ENCODE data around the gene CMC2.

The CMC2 gene

GRCh38 chr16:81005610-81006161, 999 bp downstream of the CMC2 start:
- Histone ChIP-seq H3K18ac (ENCODE audit: low read length) (no peak overlapping the region), H3K4me3 (ENCODE audit: low read length in 2 of 2) (peak overlapping the region; percentile 95 to 96), H3K14ac (ENCODE audit: low read length) (no peak overlapping the region), H2BK12ac (ENCODE audit: low read length) (no peak overlapping the region), H2AFZ (ENCODE audit: low read length) (peak overlapping the region; percentile 99), H2BK5ac (ENCODE audit: low read length) (no peak overlapping the region), H4K91ac (ENCODE audit: low read depth, low read length, poor library complexity) (no peak overlapping the region), H3K4me2 (ENCODE audit: insufficient read depth, low read length, poor library complexity, severe bottlenecking) (peak overlapping the region; percentile 59), H3K27ac (replicated peaks; ENCODE audit: low read length) (no peak overlapping the region), H3K9ac (ENCODE audit: low read depth, low read length, poor library complexity) (peak overlapping the region; percentile 13), H3K4me1 (ENCODE audit: control insufficient read depth in 2 of 2, insufficient read depth in 1 of 2, low read depth in 1 of 2, low read length in 2 of 2) (peaks cover 4 to 7% of the 10 kb centered on the region in 2 donors), H2BK15ac (ENCODE audit: low read length) (no peak overlapping the region), H3K27me3 (ENCODE audit: control insufficient read depth in 3 of 3, insufficient read depth in 3 of 3, low read depth in 1 of 3, low read length in 3 of 3) (no peaks in the 10 kb centered on the region), H3K23ac (ENCODE audit: low read depth, low read length, poor library complexity) (no peak overlapping the region), H3K79me1 (ENCODE audit: low read depth, low read length) (peaks cover 4% of the 10 kb centered on the region), H2AK5ac (ENCODE audit: low read depth, low read length) (no peak overlapping the region), H2BK120ac (ENCODE audit: low read depth, low read length) (no peak overlapping the region), H3K9me3 (replicated peaks in 1 of 2; ENCODE audit: control insufficient read depth in 2 of 2, insufficient read depth in 1 of 2, low read depth in 1 of 2, low read length in 2 of 2) (no peaks in the 10 kb centered on the region), H3K4ac (ENCODE audit: low read length) (no peak overlapping the region), H3K36me3 (replicated peaks in 1 of 2; ENCODE audit: control insufficient read depth in 2 of 2, insufficient read depth in 2 of 2, low read length in 2 of 2) (peaks cover 0 to 26% of the 10 kb centered on the region in 2 donors), H4K8ac (ENCODE audit: low read depth, low read length) (no peak overlapping the region)
- no peak for DNase-seq (ENCODE audit: low spot score)
- no CpG with 5 or more reads among the region's 18 CpGs for WGBS, 2 donors (ENCODE audit: extremely low coverage in 2 of 2, insufficient read length in 2 of 2, insufficient replicate concordance in 1 of 2)

- DNase-seq (ENCODE audit: low spot score), result peak; percentile 29
- no peak overlapping the region for H2BK15ac ChIP-seq (ENCODE audit: low read length)
- no peak overlapping the region for H3K9ac ChIP-seq (ENCODE audit: low read depth, low read length, poor library complexity)
- no peaks in the 10 kb centered on the region for H3K27me3 ChIP-seq (ENCODE audit: control insufficient read depth in 3 of 3, insufficient read depth in 3 of 3, low read depth in 1 of 3, low read length in 3 of 3)
- H2AFZ ChIP-seq (ENCODE audit: low read length), result no peak overlapping the region
- WGBS, 2 donors (ENCODE audit: extremely low coverage in 2 of 2, insufficient read length in 2 of 2, insufficient replicate concordance in 1 of 2), result no CpG with 5 or more reads among the region's 14 CpGs
- peaks cover 0 to 20% of the 10 kb centered on the region in 2 donors for H3K36me3 ChIP-seq (replicated peaks in 1 of 2; ENCODE audit: control insufficient read depth in 2 of 2, insufficient read depth in 2 of 2, low read length in 2 of 2)
- H3K27ac ChIP-seq (replicated peaks; ENCODE audit: low read length), result no peak overlapping the region
- no peak overlapping the region for H3K4ac ChIP-seq (ENCODE audit: low read length)
- H3K4me2 ChIP-seq (ENCODE audit: insufficient read depth, low read length, poor library complexity, severe bottlenecking), result peak overlapping the region; percentile 26
- no peak overlapping the region for H2BK5ac ChIP-seq (ENCODE audit: low read length)
- peaks cover 4 to 7% of the 10 kb centered on the region in 2 donors for H3K4me1 ChIP-seq (ENCODE audit: control insufficient read depth in 2 of 2, insufficient read depth in 1 of 2, low read depth in 1 of 2, low read length in 2 of 2)
- H3K9me3 ChIP-seq (replicated peaks in 1 of 2; ENCODE audit: control insufficient read depth in 2 of 2, insufficient read depth in 1 of 2, low read depth in 1 of 2, low read length in 2 of 2), result no peaks in the 10 kb centered on the region
- H2BK12ac ChIP-seq (ENCODE audit: low read length), result no peak overlapping the region
- no peak overlapping the region for H2AK5ac ChIP-seq (ENCODE audit: low read depth, low read length)
- H4K8ac ChIP-seq (ENCODE audit: low read depth, low read length), result no peak overlapping the region
- H3K18ac ChIP-seq (ENCODE audit: low read length), result no peak overlapping the region
- H3K23ac ChIP-seq (ENCODE audit: low read depth, low read length, poor library complexity), result no peak overlapping the region
- H2BK120ac ChIP-seq (ENCODE audit: low read depth, low read length), result no peak overlapping the region
- H3K14ac ChIP-seq (ENCODE audit: low read length), result no peak overlapping the region
- H3K4me3 ChIP-seq (ENCODE audit: low read length in 2 of 2), result peak overlapping the region in 1 of 2 donors; percentile 13
- no peak overlapping the region for H4K91ac ChIP-seq (ENCODE audit: low read depth, low read length, poor library complexity)
- H3K79me1 ChIP-seq (ENCODE audit: low read depth, low read length), result peaks cover 4% of the 10 kb centered on the region
Measured at GRCh38 chr16:81004646-81005353, 1.9 kb downstream of the CMC2 start.

GRCh38 chr16:81003610-81004460, 2.9 kb downstream of the CMC2 start:
- Histone ChIP-seq H2BK5ac (ENCODE audit: low read length) (no peak overlapping the region), H2BK12ac (ENCODE audit: low read length) (no peak overlapping the region), H2BK120ac (ENCODE audit: low read depth, low read length) (no peak overlapping the region), H3K9ac (ENCODE audit: low read depth, low read length, poor library complexity) (no peak overlapping the region), H4K8ac (ENCODE audit: low read depth, low read length) (no peak overlapping the region), H2AFZ (ENCODE audit: low read length) (no peak overlapping the region), H3K79me1 (ENCODE audit: low read depth, low read length) (peaks cover 4% of the 10 kb centered on the region), H3K27me3 (ENCODE audit: control insufficient read depth in 3 of 3, insufficient read depth in 3 of 3, low read depth in 1 of 3, low read length in 3 of 3) (no peaks in the 10 kb centered on the region), H3K36me3 (replicated peaks in 1 of 2; ENCODE audit: control insufficient read depth in 2 of 2, insufficient read depth in 2 of 2, low read length in 2 of 2) (peaks cover 0 to 11% of the 10 kb centered on the region in 2 donors), H3K9me3 (replicated peaks in 1 of 2; ENCODE audit: control insufficient read depth in 2 of 2, insufficient read depth in 1 of 2, low read depth in 1 of 2, low read length in 2 of 2) (no peaks in the 10 kb centered on the region), H3K18ac (ENCODE audit: low read length) (no peak overlapping the region), H3K14ac (ENCODE audit: low read length) (no peak overlapping the region), H3K4me3 (ENCODE audit: low read length in 2 of 2) (no peak overlapping the region), H3K4ac (ENCODE audit: low read length) (no peak overlapping the region), H2AK5ac (ENCODE audit: low read depth, low read length) (no peak overlapping the region), H3K23ac (ENCODE audit: low read depth, low read length, poor library complexity) (no peak overlapping the region), H3K27ac (replicated peaks; ENCODE audit: low read length) (no peak overlapping the region), H3K4me1 (ENCODE audit: control insufficient read depth in 2 of 2, insufficient read depth in 1 of 2, low read depth in 1 of 2, low read length in 2 of 2) (peaks cover 4 to 7% of the 10 kb centered on the region in 2 donors), H2BK15ac (ENCODE audit: low read length) (no peak overlapping the region), H4K91ac (ENCODE audit: low read depth, low read length, poor library complexity) (no peak overlapping the region), H3K4me2 (ENCODE audit: insufficient read depth, low read length, poor library complexity, severe bottlenecking) (no peak overlapping the region)
- no CpG with 5 or more reads among the region's 11 CpGs for WGBS, 2 donors (ENCODE audit: extremely low coverage in 2 of 2, insufficient read length in 2 of 2, insufficient replicate concordance in 1 of 2)
- DNase-seq (ENCODE audit: low spot score), result no peak

GRCh38 chr16:81003064-81003463, 3.6 kb downstream of the CMC2 start:
- H3K4me2 ChIP-seq (ENCODE audit: insufficient read depth, low read length, poor library complexity, severe bottlenecking), result no peak overlapping the region
- H3K4me3 ChIP-seq (ENCODE audit: low read length in 2 of 2), result no peak overlapping the region
- H3K27me3 ChIP-seq (ENCODE audit: control insufficient read depth in 3 of 3, insufficient read depth in 3 of 3, low read depth in 1 of 3, low read length in 3 of 3), result no peaks in the 10 kb centered on the region
- H2BK15ac ChIP-seq (ENCODE audit: low read length), result no peak overlapping the region
- no peak overlapping the region for H3K18ac ChIP-seq (ENCODE audit: low read length)
- H4K91ac ChIP-seq (ENCODE audit: low read depth, low read length, poor library complexity), result no peak overlapping the region
- H3K4ac ChIP-seq (ENCODE audit: low read length), result no peak overlapping the region
- H3K23ac ChIP-seq (ENCODE audit: low read depth, low read length, poor library complexity), result no peak overlapping the region
- no peak overlapping the region for H2BK5ac ChIP-seq (ENCODE audit: low read length)
- H3K9ac ChIP-seq (ENCODE audit: low read depth, low read length, poor library complexity), result no peak overlapping the region
- no peak for DNase-seq (ENCODE audit: low spot score)
- H3K27ac ChIP-seq (replicated peaks; ENCODE audit: low read length), result no peak overlapping the region
- no peak overlapping the region for H2BK120ac ChIP-seq (ENCODE audit: low read depth, low read length)
- H3K79me1 ChIP-seq (ENCODE audit: low read depth, low read length), result peaks cover 4% of the 10 kb centered on the region
- no peak overlapping the region for H2AFZ ChIP-seq (ENCODE audit: low read length)
- peaks cover 3 to 7% of the 10 kb centered on the region in 2 donors for H3K4me1 ChIP-seq (ENCODE audit: control insufficient read depth in 2 of 2, insufficient read depth in 1 of 2, low read depth in 1 of 2, low read length in 2 of 2)
- 100% methylated on average over 1 to 3 of the region's 4 CpGs for WGBS, 2 donors (ENCODE audit: extremely low coverage in 2 of 2, insufficient read length in 2 of 2, insufficient replicate concordance in 1 of 2)
- H2BK12ac ChIP-seq (ENCODE audit: low read length), result no peak overlapping the region
- H3K36me3 ChIP-seq (replicated peaks in 1 of 2; ENCODE audit: control insufficient read depth in 2 of 2, insufficient read depth in 2 of 2, low read length in 2 of 2), result peaks cover 0 to 5% of the 10 kb centered on the region in 2 donors
- H3K14ac ChIP-seq (ENCODE audit: low read length), result no peak overlapping the region
- H2AK5ac ChIP-seq (ENCODE audit: low read depth, low read length), result no peak overlapping the region
- no peak overlapping the region for H4K8ac ChIP-seq (ENCODE audit: low read depth, low read length)
- H3K9me3 ChIP-seq (replicated peaks in 1 of 2; ENCODE audit: control insufficient read depth in 2 of 2, insufficient read depth in 1 of 2, low read depth in 1 of 2, low read length in 2 of 2), result no peaks in the 10 kb centered on the region

Data from neuronal stem cell (in vitro differentiated cells).